Common myeloid progenitor, CD34-positive (primary cell): ENCODE results near the gene TTLL12.

ENCODE experiments used
- CTCF ChIA-PET: fragments of 350-600 bp; sonication (Branson Sonifier 250); formaldehyde crosslinking; loops from one replicate; lab custom pipeline; 2021; ENCODE audit warnings: antibody characterized with exemption; lab: Charles Lee
- POLR2A ChIA-PET: fragments of 350-600 bp; sonication (Branson Sonifier 250); formaldehyde crosslinking; loops from one replicate; lab custom pipeline; 2021; ENCODE audit warnings: antibody characterized with exemption; lab: Charles Lee
- DNase-seq, 3 donors: peaks; one replicate each; pipeline versions ENCODE4 v3.0.0 to v3.0.0-alpha.2; 2013
- H3K27ac ChIP-seq, 2 experiments: 1 replicate in 1 of 2; 2 replicates in 1 of 2; pipeline ENCODE4 v1.7.0; 2013; ENCODE audit warnings: inconsistent platforms in 2 of 2, low read length in 2 of 2, mild to moderate bottlenecking in 2 of 2, low read depth in 1 of 2, moderate library complexity in 1 of 2; ENCODE audit not compliant: severe bottlenecking in 2 of 2, insufficient read depth in 1 of 2, poor library complexity in 1 of 2
- H3K27me3 ChIP-seq, 5 experiments: replicated peaks in 2 of 5; 1 replicate in 3 of 5; 2 replicates in 2 of 5; pipeline versions ENCODE4 v1.6.1 to v1.7.0; 2013; ENCODE audit warnings: low read length in 4 of 5, mild to moderate bottlenecking in 2 of 5, moderate library complexity in 2 of 5, inconsistent platforms in 1 of 5; ENCODE audit not compliant: insufficient read depth in 5 of 5, control insufficient read depth in 4 of 5
- H3K36me3 ChIP-seq, 4 experiments: 1 replicate in 2 of 4; 2 replicates in 2 of 4; pipeline versions ENCODE4 v1.6.1 to v1.7.0; 2013; ENCODE audit warnings: low read length in 3 of 4, control low read depth in 1 of 4, mild to moderate bottlenecking in 1 of 4; ENCODE audit not compliant: control insufficient read depth in 4 of 4, insufficient read depth in 4 of 4
- H3K4me1 ChIP-seq, 4 experiments: 1 replicate in 3 of 4; 2 replicates in 1 of 4; pipeline versions ENCODE4 v1.6.1 to v1.7.1; 2013; ENCODE audit warnings: low read length in 3 of 4, mild to moderate bottlenecking in 3 of 4, control low read depth in 1 of 4, inconsistent platforms in 1 of 4, moderate library complexity in 1 of 4; ENCODE audit not compliant: control insufficient read depth in 4 of 4, insufficient read depth in 4 of 4; ENCODE audit errors: control extremely low read depth in 1 of 4
- H3K4me3 ChIP-seq, 7 experiments: 1 replicate in 4 of 7; 2 replicates in 3 of 7; pipeline versions ENCODE4 v1.5.1 to v1.7.0; 2013; ENCODE audit warnings: mild to moderate bottlenecking in 7 of 7, low read length in 6 of 7, moderate library complexity in 6 of 7, inconsistent platforms in 2 of 7, low read depth in 2 of 7, control low read depth in 1 of 7; ENCODE audit not compliant: insufficient read depth in 4 of 7, control insufficient read depth in 1 of 7; ENCODE audit errors: extremely low read depth in 1 of 7
- H3K9me3 ChIP-seq, 5 experiments: 1 replicate in 4 of 5; 2 replicates in 1 of 5; pipeline versions ENCODE4 v1.6.1 to v1.7.1; 2013; ENCODE audit warnings: low read length in 4 of 5, mild to moderate bottlenecking in 2 of 5, inconsistent platforms in 1 of 5, low read depth in 1 of 5, moderate library complexity in 1 of 5; ENCODE audit not compliant: control insufficient read depth in 4 of 5, insufficient read depth in 2 of 5; ENCODE audit errors: control extremely low read depth in 1 of 5
- WGBS: methylation state at CpG from one replicate; pipeline ENCODE4 v1.1.5; 2013; ENCODE audit not compliant: insufficient coverage; 5-methylcytosine and 5-hydroxymethylcytosine counted together

TTLL12 gene

DNA sequence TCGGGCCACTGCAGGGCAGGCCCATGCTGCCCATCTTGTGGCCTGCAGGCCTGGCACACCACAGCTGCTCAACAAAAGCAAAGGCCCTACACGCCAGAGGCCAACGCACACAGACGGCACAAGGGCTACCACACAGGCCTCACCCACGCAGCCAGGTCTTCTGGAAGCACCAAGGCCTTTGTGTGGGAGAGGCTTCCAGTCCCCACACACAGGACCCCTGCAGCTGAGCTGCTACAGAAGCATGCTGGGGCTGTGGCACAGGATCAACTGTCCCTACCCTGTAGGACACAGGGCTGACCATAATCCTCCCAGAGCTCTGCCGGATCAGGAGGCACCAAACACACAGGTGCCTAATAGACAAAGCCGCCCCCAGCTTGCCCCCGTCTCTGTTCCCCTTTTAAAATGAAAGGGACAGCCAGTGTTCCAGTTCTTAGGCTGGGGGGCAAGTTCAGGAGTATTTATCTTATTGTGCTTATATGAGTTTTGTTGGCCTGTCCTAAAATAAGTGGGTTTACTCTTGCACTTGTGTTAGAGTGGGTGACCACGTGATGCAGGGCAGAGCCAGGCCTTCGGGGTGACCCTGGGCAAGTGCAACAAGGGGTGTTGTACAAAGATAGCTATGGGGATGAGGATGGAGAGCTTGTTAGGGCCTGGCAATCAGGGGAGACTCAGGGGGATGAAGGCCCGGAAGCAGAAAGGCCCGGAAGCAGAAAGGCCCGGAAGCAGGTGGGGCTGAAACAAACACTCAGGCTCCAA is 5.4 kb downstream of the TTLL12 start:
- POLR2A ChIA-PET = no interaction called here

DNA sequence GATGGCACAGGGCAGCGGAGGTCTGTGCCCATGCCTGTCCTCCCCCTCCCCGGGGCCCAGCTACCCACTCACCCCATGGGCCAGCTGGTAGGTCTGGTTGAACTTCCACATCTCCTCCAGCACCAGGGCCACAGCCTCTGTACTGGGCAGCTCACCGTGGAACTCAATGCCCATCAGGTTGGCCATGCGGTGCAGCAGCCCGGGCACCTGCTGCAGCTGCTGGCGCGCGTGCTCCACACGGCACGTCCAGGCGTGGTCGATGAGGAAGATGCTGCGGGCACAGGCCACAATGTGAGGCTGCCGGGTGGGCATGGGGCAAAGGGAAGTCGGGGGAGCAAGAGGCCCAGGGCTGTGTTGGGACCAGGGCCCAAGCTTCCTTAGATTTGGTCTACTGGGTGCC is 6.3 kb downstream of the TTLL12 start:
- CTCF ChIA-PET = interaction anchor here (1.0 to 1.3 kb wide), 2 partner anchors 12 to 51 kb away, joined by 3 read pairs; no protein-coding TSS in a partner anchor
- Histone ChIP-seq H3K36me3 (peaks cover 2 to 79% (median 43%) of the 10 kb centered on the region in 4 experiments), H3K4me1 (peaks cover 0 to 18% (median 13%) of the 10 kb centered on the region in 4 experiments), H3K27me3 (no peaks in the 10 kb centered on the region), H3K27ac (no peak overlapping the region), H3K9me3 (no peaks in the 10 kb centered on the region), H3K4me3 (no peak overlapping the region)
- DNase-seq = no peak
- 96% methylated on average over 15 of the region's 15 CpGs for WGBS
- POLR2A ChIA-PET = no interaction called here

More for the DNA sequence above, 5.4 kb downstream of the TTLL12 start:
- peaks cover 2 to 73% (median 39%) of the 10 kb centered on the region in 4 experiments for H3K36me3 ChIP-seq
- WGBS = 97% methylated on average over 9 of the region's 13 CpGs
- H3K9me3 ChIP-seq = no peaks in the 10 kb centered on the region
- peaks cover 0 to 26% (median 21%) of the 10 kb centered on the region in 4 experiments for H3K4me1 ChIP-seq
- DNase-seq = no peak
- CTCF ChIA-PET = interaction anchor here (1.3 kb wide), 1 partner anchor 13 kb away, joined by 3 read pairs; no protein-coding TSS in a partner anchor
- no peak overlapping the region for H3K4me3 ChIP-seq
- H3K27me3 ChIP-seq = no peaks in the 10 kb centered on the region
- H3K27ac ChIP-seq = no peak overlapping the region

DNA sequence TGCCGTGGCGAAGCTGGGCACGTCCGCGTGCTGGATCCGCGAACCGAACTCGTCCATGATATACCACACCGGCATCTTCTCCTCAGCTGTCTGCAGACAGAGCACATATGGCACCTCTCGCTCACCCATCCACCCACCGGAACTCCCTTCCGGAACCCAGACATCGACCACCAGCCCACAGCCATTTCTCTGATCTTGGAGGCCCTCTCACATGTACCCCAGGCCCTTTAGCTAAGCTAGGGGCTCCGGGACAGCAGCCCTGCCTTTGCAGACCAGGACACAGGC is 7.1 kb downstream of the TTLL12 start:
- ChIA-PET CTCF (interaction anchor here (1.0 to 1.4 kb wide), 3 partner anchors 11 to 52 kb away, joined by 3 to 6 read pairs (median 3); no protein-coding TSS in a partner anchor), POLR2A (no interaction called here)
- Histone ChIP-seq H3K4me3 (no peak overlapping the region), H3K36me3 (peaks cover 2 to 86% (median 50%) of the 10 kb centered on the region in 4 experiments), H3K4me1 (peaks cover 0 to 12% (median 9%) of the 10 kb centered on the region in 4 experiments), H3K27me3 (no peaks in the 10 kb centered on the region), H3K27ac (no peak overlapping the region), H3K9me3 (no peaks in the 10 kb centered on the region)
- no peak for DNase-seq
- WGBS = over 99% methylated on average over 13 of the region's 15 CpGs

DNA sequence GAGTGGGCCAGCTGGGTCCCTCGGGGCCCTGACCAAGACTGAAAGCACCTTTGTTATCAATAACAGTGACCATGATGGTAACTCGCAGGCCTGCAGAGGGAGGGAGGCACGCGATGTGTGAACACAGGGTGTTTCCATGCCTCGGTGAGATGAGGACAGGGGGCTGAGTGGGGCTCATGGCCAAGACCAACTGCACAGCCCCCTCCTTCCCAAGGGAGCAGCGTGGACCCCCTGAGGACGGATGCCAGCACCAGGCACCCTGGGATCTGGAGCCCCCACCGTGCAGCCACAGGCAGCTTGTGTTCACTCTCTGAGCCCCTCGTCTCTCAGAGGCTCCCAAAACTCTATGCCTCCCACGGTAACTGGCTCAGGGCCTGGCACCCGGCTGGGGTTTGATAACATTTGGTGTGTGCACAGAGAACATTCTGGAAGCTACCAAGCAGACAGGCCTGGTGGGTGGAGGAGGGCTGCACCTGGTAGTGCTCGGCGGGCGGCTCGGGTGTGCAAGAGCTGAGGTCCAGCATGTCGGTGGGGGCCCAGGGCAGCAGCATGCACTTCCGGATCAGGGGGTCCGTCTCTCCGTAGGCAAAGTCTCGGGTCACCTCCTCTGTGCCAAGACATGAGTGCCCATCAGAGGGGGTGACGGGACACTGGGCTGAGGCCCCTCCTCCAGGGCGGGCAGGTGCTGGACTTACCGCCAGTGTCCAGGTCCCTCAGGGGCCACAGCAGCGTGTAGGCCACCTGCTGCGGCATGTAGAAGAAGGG is 7.6 kb downstream of the TTLL12 start:
- DNase-seq = no peak
- ChIA-PET CTCF (interaction anchor here (1.4 kb wide), 1 partner anchor 16 kb away, joined by 6 read pairs; no protein-coding TSS in a partner anchor), POLR2A (no interaction called here)
- H3K4me1 ChIP-seq = peaks cover 0 to 12% (median 7%) of the 10 kb centered on the region in 4 experiments
- H3K36me3 ChIP-seq = peaks cover 2 to 87% (median 54%) of the 10 kb centered on the region in 4 experiments
- no peak overlapping the region for H3K27ac ChIP-seq
- no peaks in the 10 kb centered on the region for H3K27me3 ChIP-seq
- H3K9me3 ChIP-seq = no peaks in the 10 kb centered on the region
- H3K4me3 ChIP-seq = no peak overlapping the region
- WGBS = 98% methylated on average over 20 of the region's 25 CpGs

DNA sequence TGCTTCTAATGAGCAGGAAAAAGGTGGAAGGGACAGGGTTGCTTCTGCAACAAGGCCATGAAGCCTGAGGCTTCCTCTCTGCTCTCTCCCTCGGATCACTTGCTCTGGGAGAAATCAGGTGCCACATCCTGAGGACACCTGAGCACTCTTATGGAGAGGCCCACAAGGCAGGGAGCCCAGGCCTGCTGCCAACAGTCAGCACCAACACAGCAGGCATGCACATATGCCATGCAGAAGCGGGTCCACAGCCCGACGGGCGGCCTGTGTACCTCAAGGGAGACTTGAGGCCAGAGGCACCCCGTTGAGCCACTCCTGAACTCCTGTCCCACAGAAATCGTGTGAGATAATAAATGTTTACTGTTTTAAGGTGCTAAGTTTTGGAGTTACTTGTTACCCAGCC is 9.5 kb downstream of the TTLL12 start:
- Histone ChIP-seq H3K27me3 (no peaks in the 10 kb centered on the region), H3K27ac (no peak overlapping the region), H3K9me3 (no peaks in the 10 kb centered on the region), H3K4me3 (no peak overlapping the region), H3K36me3 (peaks cover 4 to 88% (median 65%) of the 10 kb centered on the region in 4 experiments), H3K4me1 (no peaks in the 10 kb centered on the region)
- DNase-seq = no peak
- CTCF ChIA-PET = no interaction called here
- WGBS = 100% methylated on average over 2 of the region's 7 CpGs
- POLR2A ChIA-PET = no interaction called here

DNA sequence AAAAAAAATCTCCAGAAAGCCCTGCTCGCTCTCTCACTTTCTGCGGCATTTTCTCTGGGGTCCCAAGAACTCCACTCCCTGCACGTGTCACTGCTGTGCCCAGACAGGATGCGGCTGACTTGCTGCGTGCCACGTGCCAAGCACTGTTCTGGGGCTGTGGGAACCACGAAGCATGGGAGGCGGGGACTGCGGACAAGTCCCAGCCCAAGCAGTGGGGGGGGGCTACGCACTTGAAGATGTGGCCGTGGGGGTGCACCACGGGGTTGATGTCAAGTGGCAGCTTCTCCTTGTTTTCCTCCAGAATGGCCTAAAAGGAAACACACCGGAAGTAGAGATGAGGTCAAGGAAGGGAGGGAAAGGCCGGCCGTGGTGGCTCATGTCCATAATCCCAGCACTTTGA is 10.8 kb downstream of the TTLL12 start:
- H3K36me3 ChIP-seq = peaks cover 9 to 89% (median 69%) of the 10 kb centered on the region in 4 experiments
- 81% methylated on average over 9 of the region's 15 CpGs for WGBS

More for the DNA sequence above, 10.8 kb downstream of the TTLL12 start:
- ChIA-PET POLR2A (no interaction called here), CTCF (no interaction called here)
- DNase-seq = no peak
- no peak overlapping the region for H3K27ac ChIP-seq
- H3K4me1 ChIP-seq = peaks cover 0 to 7% (median 4%) of the 10 kb centered on the region in 4 experiments
- H3K4me3 ChIP-seq = no peak overlapping the region
- H3K9me3 ChIP-seq = no peaks in the 10 kb centered on the region
- no peaks in the 10 kb centered on the region for H3K27me3 ChIP-seq
